Measurements from ENCODE around the gene COL1A1.

DNA sequence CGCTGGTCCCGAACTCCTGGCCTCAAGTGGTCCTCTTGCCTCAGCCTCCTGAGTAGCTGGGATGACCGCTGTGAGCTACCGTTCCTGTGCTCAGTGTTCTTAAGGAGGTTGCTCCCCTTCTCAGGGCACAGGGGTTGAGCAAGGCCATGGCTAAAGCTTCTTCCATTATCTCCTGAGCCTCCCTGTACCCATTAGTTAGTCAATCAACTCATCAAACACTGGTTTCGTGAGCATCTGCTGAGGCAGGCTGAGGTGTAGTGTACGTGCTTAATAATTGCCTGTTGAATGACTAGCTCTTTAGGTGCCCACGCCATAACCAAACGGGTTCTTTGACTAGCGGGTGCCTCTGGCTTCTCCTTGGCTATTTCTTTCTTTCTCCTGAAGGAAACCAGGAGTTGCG, 24.0 kb downstream of the COL1A1 start:
- TF ChIP-seq CTCF (optimal IDR thresholded peaks at IDR 0.05 in 1 of 3, IDR thresholded peaks at IDR 0.05 in 1 of 3, conservative IDR thresholded peaks at IDR 0.05 in 1 of 3; ENCODE audit: extremely low read depth in 1 of 3, insufficient read depth in 2 of 3, low read length in 3 of 3) = no peak
- TF ChIP-seq EZH2 (IDR thresholded peaks at IDR 0.05; ENCODE audit: low read length) = no peak

All from keratinocyte (primary cell).